T-helper 17 cell (primary cell): ENCODE data around the gene CACNA2D3. TPM values are rescaled to one million over a fixed set of nuclear protein-coding genes. Genes with fewer than 3 reads are reported as not detected.

Experiments
- ATAC-seq: fragments of 150-1000 bp; cut with Tn5 transposase; 2 replicates; pipeline ENCODE4 v1.10.0; 2021; ENCODE audit warnings: mild to moderate bottlenecking, moderate library complexity
- DNase-seq, 3 donors: peaks; one replicate each; pipeline versions ENCODE4 v3.0.0 to v3.0.0-alpha.2; 2020 to 2021
- H3K9me3 ChIP-seq: one replicate; pipeline ENCODE4 v1.7.0; 2013; ENCODE audit warnings: low read length, mild to moderate bottlenecking; ENCODE audit not compliant: control insufficient read depth, poor library complexity, severe bottlenecking
- H3K27ac Mint-ChIP-seq: one replicate; pipeline ENCODE4 v1.8.0; 2022; ENCODE audit warnings: mild to moderate bottlenecking, moderate library complexity, mixed read lengths
- H3K27me3 Mint-ChIP-seq: one replicate; pipeline ENCODE4 v1.8.0; 2022; ENCODE audit warnings: mixed read lengths
- H3K36me3 Mint-ChIP-seq: one replicate; pipeline ENCODE4 v1.8.0; 2022; ENCODE audit warnings: low read depth, mixed read lengths
- H3K4me1 Mint-ChIP-seq: one replicate; pipeline ENCODE4 v1.8.0; 2022; ENCODE audit warnings: mild to moderate bottlenecking, mixed read lengths
- H3K4me3 Mint-ChIP-seq: one replicate; pipeline ENCODE4 v1.8.0; 2022; ENCODE audit warnings: mild to moderate bottlenecking, moderate library complexity, mixed read lengths
- total RNA-seq, 4 donors: library from RNA in 2 of 4; stranded (reverse) in 2 of 4; gene quantifications; one replicate each; pipeline ENCODE4 v1.2.3 and lab custom pipeline; 2022 to 2026

CACNA2D3 gene
- total RNA-seq, 2 donors from 2014 or later: 0.08 TPM; not detected in 1

DNA sequence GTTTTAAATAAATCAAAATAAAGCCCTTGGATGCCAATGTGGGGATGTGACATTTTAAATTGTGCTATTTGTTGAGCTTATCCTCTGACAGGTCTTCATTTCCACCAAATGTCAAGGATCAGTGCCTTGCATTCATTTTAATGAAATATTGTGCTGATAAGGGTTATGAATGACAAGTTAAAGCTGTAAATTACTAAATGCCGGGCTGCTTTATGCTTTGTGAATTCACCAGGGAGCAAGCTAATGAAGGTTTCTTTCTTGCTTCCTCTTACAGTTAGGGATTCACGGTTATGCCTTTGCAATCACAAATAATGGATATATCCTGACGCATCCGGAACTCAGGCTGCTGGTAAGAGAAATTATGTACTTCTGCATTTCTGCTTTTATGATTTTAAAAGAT, 723.8 kb downstream of the CACNA2D3 start:
- H3K36me3 Mint-ChIP-seq: no peaks in the 10 kb centered on the region
- H3K27me3 Mint-ChIP-seq: peaks cover 9% of the 10 kb centered on the region
- no peaks in the 10 kb centered on the region for H3K4me1 Mint-ChIP-seq
- H3K4me3 Mint-ChIP-seq: no peak overlapping the region
- ATAC-seq (no peak), DNase-seq (no peak)
- H3K27ac Mint-ChIP-seq: no peak overlapping the region
- no peaks in the 10 kb centered on the region for H3K9me3 ChIP-seq

DNA sequence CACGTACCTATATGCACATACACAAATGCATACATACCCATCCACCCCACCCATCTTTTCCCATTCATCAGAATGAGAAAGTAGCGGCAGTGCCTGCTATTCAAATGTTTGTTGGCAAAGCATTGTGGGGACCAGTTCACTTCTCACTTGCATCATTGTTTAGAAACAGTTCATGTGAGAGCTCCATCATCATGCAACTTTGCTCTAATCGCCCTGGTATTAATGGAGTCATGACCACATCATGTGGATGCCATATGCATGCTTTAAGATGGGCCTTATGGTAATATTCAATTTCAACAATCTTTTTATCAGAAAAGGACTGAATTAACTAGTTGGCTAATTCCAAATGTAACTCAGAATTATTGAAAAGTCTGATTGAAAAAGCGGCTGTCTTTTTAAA, 725.0 kb downstream of the CACNA2D3 start:
- ATAC-seq (no peak), DNase-seq (no peak)
- Mint-ChIP-seq H3K4me3 (no peak overlapping the region), H3K36me3 (no peaks in the 10 kb centered on the region), H3K27ac (no peak overlapping the region), H3K27me3 (peaks cover 9% of the 10 kb centered on the region), H3K4me1 (no peaks in the 10 kb centered on the region)
- no peaks in the 10 kb centered on the region for H3K9me3 ChIP-seq

DNA sequence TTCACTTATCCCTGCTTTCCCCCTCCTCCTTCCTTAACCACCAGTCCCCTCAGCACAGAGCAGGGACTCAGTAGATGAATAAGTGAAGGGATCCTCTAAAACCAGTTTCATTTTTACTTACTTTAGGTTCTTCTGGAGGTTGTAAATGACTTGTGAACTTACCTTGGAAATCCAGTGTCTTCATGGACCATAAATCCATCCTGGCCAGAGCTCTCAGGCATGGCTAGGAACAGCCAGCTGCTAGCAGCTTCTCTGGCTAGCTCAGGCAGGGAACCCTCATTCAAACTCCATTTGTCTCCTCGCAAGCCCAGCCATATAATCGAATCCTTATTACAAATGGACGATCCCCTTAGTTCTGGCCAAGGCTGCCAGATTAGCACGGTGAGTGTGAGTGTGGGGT, 727.0 kb downstream of the CACNA2D3 start:
- ATAC-seq (no peak), DNase-seq (no peak)
- peaks cover 9% of the 10 kb centered on the region for H3K27me3 Mint-ChIP-seq
- no peak overlapping the region for H3K4me3 Mint-ChIP-seq
- H3K4me1 Mint-ChIP-seq: no peaks in the 10 kb centered on the region
- H3K36me3 Mint-ChIP-seq: no peaks in the 10 kb centered on the region
- no peaks in the 10 kb centered on the region for H3K9me3 ChIP-seq
- H3K27ac Mint-ChIP-seq: no peak overlapping the region

DNA sequence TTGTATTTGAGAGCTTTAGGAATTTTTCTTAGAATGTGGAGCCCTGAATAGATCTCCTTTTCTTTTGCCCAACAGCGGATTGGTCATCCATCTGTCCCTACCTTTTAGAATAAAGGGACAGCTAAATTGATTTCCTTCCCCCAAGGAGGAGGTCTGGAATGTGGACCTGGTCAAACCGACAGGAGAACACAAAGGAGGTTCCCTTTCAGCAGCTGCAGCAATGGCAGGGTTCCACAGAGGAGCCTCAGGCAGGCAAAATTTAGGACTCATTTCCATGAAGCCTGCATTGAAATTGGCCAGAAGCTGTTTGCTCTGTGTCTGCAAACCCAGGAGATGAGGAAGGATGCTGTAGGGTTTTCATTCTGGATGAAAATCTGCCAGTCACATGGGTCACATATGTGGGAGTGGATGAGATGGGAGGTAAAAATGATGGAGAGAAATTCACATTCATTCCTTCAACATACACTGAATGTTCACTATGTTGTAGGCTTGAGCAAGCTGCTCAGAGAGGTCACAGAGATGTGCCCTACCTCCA, 728.2 kb downstream of the CACNA2D3 start:
- Mint-ChIP-seq H3K36me3 (no peaks in the 10 kb centered on the region), H3K27me3 (peaks cover 9% of the 10 kb centered on the region), H3K4me3 (no peak overlapping the region), H3K27ac (peak overlapping the region; percentile 41), H3K4me1 (no peaks in the 10 kb centered on the region)
- no peak for DNase-seq
- no peaks in the 10 kb centered on the region for H3K9me3 ChIP-seq
- no peak for ATAC-seq

DNA sequence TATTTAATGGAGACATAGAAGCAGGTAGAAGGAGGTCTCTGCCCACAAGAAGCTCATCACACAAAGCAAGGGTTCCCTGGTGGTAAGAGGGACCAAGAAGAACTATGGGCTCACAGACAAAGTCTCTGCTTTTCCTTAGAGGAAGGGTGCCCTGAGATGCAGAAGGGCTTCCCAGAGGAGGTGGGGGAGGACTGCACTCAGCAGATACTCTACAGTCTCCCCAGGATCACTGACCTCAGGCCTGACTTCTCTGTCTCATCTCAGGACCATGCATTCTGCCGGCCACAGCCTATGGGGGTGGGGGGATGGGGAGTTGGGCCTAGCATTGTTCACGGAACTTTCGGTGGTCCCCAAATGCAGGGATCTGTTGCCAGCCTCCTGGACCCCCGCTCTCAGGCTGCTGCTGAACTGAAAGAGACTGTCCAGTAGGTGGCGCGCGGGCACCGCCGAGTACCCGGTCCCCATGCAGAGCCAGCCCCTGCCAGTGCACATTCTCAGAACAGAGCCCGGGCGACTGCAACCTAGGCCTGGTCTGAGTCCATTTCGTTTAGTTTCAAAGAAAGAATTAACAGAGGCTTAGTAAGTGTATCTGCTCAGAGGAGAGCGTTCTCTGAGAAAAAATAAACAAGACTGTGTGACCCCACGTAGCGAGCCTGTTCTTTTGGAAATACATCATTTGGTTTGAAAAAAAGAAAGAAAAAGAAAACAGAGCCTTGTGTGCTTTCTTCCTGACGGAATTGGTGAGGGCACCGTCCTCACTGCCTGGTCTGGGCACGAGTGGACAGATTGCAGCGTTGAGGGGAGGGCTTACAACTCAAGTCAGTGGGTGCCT, 731.4 kb downstream of the CACNA2D3 start:
- no peaks in the 10 kb centered on the region for H3K36me3 Mint-ChIP-seq

DNA sequence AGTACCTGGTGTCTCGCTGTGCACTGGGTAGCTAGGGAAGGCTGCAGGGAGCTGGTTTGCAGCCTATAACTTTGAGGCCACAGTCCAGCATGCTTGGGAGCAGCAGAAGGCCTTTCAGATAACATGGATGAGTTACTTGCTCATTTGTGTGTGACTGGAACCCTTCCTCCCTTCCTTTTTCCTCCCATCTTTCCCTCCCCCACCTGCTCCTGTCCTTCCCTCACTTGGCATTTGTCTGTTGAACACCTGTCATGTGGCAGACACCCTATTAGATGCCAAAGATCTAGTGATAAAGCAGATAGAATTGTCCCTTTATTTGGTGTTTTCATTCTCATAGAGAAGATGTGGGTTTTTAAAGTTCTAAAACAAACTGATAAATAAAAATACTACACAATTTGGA, 733.9 kb downstream of the CACNA2D3 start:
- H3K9me3 ChIP-seq: peaks cover 3% of the 10 kb centered on the region
- no peak overlapping the region for H3K4me3 Mint-ChIP-seq
- no peaks in the 10 kb centered on the region for H3K36me3 Mint-ChIP-seq
- H3K27ac Mint-ChIP-seq: no peak overlapping the region
- no peaks in the 10 kb centered on the region for H3K27me3 Mint-ChIP-seq
- ATAC-seq (no peak), DNase-seq (no peak)
- H3K4me1 Mint-ChIP-seq: no peaks in the 10 kb centered on the region

More for the DNA sequence above, 731.4 kb downstream of the CACNA2D3 start:
- Mint-ChIP-seq H3K27me3 (peaks cover 9% of the 10 kb centered on the region), H3K4me1 (no peaks in the 10 kb centered on the region), H3K4me3 (no peak overlapping the region), H3K27ac (no peak overlapping the region)
- H3K9me3 ChIP-seq: no peaks in the 10 kb centered on the region
- ATAC-seq (no peak), DNase-seq (peak in 2 of 3 donors; percentile 5 to 16)

DNA sequence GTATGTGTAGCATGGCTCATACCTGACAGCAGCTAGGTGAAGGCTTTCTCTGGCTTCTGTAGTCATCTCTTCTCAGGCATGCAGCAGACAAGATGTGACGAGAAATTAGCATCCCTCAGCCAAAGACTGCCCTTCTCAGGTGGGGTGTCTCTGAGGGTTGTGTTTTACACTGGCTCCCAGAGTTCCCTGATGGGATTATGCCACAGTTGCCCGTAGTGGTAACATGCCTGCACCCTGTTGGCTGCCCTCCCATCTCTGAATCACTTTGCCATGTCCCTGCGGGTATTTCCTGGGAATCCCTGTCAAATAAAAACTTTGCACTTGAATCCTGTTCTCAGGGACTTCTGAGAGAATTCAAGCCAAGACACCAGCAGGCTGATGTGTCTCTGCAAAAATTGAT, 735.0 kb downstream of the CACNA2D3 start:
- Mint-ChIP-seq H3K27ac (no peak overlapping the region), H3K27me3 (no peaks in the 10 kb centered on the region), H3K4me3 (no peak overlapping the region), H3K4me1 (no peaks in the 10 kb centered on the region), H3K36me3 (no peaks in the 10 kb centered on the region)
- ATAC-seq (no peak), DNase-seq (no peak)
- H3K9me3 ChIP-seq: peaks cover 3% of the 10 kb centered on the region

DNA sequence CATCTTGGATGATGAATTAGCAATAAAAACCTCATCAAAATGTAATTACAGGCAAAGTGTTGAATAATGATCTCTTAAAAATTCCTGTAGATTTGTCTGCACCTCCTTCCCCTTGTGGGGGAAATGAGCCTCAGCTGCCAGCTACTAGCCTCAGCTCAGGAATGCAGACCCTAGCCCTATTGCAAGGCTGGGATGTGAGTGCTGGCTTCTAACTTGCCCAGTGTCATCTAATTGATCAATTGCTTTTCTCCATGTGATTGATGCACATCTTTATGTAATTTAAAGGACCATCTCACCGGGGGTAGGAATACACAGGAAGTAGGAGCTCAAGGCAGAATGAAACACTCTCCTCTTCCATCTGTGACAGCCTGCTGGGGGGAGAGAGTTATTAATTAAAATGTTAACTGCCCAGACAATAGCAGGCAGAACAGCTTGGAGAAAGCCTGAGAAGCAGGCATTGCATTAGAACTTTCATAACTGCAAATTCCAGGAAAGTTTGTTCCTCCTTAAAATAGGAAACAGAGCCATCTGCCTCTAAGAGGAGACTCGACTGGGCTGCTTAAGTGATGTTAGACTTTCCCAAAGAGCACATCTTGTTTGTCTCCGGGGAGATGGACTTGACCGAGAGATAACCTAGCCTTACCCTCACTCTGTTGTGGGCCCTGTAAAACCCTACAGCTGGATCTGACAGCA, 735.9 kb downstream of the CACNA2D3 start:
- ATAC-seq (no peak), DNase-seq (no peak)
- H3K9me3 ChIP-seq: peaks cover 3% of the 10 kb centered on the region
- H3K36me3 Mint-ChIP-seq: no peaks in the 10 kb centered on the region
- H3K27ac Mint-ChIP-seq: no peak overlapping the region
- H3K4me1 Mint-ChIP-seq: no peaks in the 10 kb centered on the region
- H3K27me3 Mint-ChIP-seq: no peaks in the 10 kb centered on the region
- no peak overlapping the region for H3K4me3 Mint-ChIP-seq

DNA sequence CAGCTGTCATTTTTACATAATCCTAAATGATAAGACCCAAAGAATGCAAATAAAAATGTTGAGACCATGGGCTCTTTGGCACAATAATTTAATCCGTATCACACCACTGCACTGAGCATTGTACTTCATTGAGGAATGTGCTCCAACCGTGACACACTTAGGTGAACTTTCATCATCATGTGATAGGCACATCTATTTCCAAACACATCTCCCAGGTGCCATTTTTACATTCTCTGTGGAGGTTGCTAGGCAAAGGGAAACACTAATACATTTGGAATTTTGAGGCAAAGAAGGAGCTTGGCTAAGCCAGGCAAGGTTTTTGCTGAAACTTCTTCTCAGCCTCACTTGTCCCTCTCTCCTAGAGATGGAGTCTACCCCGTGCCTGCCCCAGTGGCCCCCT, 736.8 kb downstream of the CACNA2D3 start:
- Mint-ChIP-seq H3K27me3 (no peaks in the 10 kb centered on the region), H3K4me1 (no peaks in the 10 kb centered on the region), H3K27ac (no peak overlapping the region), H3K36me3 (no peaks in the 10 kb centered on the region), H3K4me3 (no peak overlapping the region)
- peaks cover 3% of the 10 kb centered on the region for H3K9me3 ChIP-seq
- ATAC-seq (no peak), DNase-seq (no peak)

DNA sequence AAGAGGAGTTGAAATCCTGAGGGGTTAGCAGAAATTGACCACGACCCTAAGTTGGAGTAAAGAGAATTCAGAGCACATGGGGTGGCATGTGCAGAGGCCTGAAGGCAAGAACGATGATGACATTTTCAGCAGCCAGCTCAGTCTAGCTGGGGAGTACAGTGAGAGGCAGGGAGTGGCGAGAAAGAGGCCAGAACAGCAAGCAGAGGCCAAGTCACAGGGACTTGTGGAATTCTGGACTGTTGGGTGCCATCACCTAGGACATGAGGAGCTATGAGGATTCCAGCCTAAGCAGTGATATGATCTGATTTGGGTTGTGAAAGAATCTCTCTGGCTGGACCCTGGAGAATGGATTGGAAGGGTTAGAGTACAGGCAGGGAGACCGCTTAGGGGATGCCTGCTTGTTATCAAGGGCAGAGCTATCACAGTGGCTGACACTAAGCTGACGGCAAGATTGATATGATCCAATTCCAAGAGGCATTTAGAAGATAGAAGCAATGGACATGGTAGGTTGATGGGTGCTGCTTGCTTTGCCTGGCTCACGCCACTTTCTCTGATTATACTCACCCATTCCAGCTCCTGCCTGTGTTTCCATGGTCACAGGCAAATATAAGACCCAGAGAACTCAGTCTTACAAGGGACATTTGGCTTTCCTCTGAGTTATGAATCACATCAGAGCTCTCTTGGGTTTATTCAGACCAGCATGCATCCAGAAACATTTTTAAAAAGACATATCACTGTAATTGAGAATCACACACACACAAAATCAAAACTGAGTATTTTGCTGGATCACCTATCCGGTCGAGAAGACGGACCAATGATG, 739.1 kb downstream of the CACNA2D3 start:
- no peaks in the 10 kb centered on the region for H3K4me1 Mint-ChIP-seq
- no peak for ATAC-seq
- DNase-seq: no peak

DNA sequence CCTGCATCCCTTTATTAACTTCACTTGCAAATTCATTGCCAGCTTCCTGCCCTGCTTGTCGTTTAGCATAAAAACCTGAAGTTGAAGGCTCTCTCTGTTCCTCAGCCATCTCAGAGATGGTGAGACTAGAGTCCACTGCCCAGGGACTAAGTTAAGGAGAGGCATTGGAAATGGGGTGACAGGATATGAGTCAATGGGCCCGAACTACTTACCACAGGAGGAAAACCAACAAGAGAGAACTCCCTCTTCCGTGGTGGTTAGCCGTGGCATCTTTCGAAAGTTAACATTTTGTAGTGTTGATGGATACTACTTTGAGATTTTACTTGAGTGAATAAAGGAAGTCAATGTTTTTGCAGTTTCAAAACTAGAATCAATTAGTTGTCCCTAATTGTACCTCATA, 740.2 kb downstream of the CACNA2D3 start:
- ATAC-seq (no peak), DNase-seq (no peak)
- H3K36me3 Mint-ChIP-seq: no peaks in the 10 kb centered on the region
- H3K4me3 Mint-ChIP-seq: no peak overlapping the region
- H3K27me3 Mint-ChIP-seq: no peaks in the 10 kb centered on the region
- H3K27ac Mint-ChIP-seq: no peak overlapping the region
- H3K4me1 Mint-ChIP-seq: no peaks in the 10 kb centered on the region
- H3K9me3 ChIP-seq: peaks cover 3% of the 10 kb centered on the region

More for the DNA sequence above, 739.1 kb downstream of the CACNA2D3 start:
- Mint-ChIP-seq H3K36me3 (no peaks in the 10 kb centered on the region), H3K27me3 (no peaks in the 10 kb centered on the region), H3K27ac (no peak overlapping the region), H3K4me3 (peak overlapping the region; percentile 16)
- peaks cover 3% of the 10 kb centered on the region for H3K9me3 ChIP-seq

DNA sequence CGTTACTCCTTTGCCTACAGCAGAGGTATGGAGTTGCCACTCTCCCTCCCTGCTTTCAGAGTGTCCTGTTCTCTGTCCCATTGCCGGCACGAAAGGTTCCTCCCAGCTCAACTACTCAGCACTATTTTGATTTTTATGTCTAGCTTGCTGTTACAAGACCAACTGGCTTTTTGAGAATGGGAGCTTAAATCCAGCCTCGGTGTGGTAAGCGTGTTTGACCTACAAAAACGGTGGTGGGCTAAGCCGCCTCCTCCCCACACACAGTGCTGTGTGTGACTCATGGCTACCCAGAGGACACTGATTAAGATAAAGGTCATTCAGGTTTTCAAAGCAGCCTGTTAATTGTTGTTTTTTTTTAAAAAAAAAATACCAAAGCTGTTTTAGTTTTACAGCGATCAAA, 741.0 kb downstream of the CACNA2D3 start:
- no peaks in the 10 kb centered on the region for H3K4me1 Mint-ChIP-seq
- no peak overlapping the region for H3K27ac Mint-ChIP-seq
- DNase-seq: no peak
- no peaks in the 10 kb centered on the region for H3K27me3 Mint-ChIP-seq
- no peaks in the 10 kb centered on the region for H3K36me3 Mint-ChIP-seq
- peaks cover 3% of the 10 kb centered on the region for H3K9me3 ChIP-seq
- no peak overlapping the region for H3K4me3 Mint-ChIP-seq
- no peak for ATAC-seq

DNA sequence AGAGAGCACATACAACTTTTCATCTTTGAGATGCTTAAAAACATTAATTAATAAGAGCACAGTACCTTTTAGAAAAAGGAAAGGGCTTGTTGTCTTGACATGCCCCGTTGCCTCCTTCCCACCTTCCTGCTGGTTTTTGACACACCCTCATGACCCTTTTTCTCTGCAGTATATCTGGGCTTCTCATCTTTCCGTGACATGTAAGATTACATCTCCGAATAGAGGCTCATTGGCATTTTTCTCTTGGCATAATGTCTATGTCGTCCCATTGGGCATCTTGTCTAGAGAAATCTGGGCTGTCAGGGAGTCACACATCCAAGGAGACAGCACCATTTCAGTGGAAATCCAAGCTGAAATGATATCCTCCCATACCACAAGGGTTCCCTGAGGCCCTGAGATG, 741.4 kb downstream of the CACNA2D3 start:
- DNase-seq (no peak), ATAC-seq (no peak)
- Mint-ChIP-seq H3K4me1 (no peaks in the 10 kb centered on the region), H3K27me3 (no peaks in the 10 kb centered on the region), H3K27ac (no peak overlapping the region), H3K36me3 (no peaks in the 10 kb centered on the region), H3K4me3 (no peak overlapping the region)
- H3K9me3 ChIP-seq: peaks cover 3% of the 10 kb centered on the region
